GM19099 (cell line): Measurements from ENCODE around the gene ELOVL6.

Experiments used
- POLR2A ChIP-seq: IDR thresholded peaks from 3 replicates; pipeline ENCODE4 v1.6.1; 2011; ENCODE audit warnings: low read depth; ENCODE audit not compliant: insufficient read length; ENCODE audit errors: extremely low read depth

Gene ELOVL6

GRCh38 chr4:110042545-110043517 lies 155.6 kb downstream of the ELOVL6 start:
- TF ChIP-seq POLR2A: no peak

GRCh38 chr4:110041735-110042134 lies 156.7 kb downstream of the ELOVL6 start:
- no peak for TF ChIP-seq POLR2A

GRCh38 chr4:110034026-110034393 lies 164.4 kb downstream of the ELOVL6 start:
- TF ChIP-seq POLR2A: no peak

GRCh38 chr4:110033355-110034025 lies 164.9 kb downstream of the ELOVL6 start:
- no peak for TF ChIP-seq POLR2A

- TF ChIP-seq POLR2A: no peak
Observed at GRCh38 chr4:110032603-110033002, 165.8 kb downstream of the ELOVL6 start.

GRCh38 chr4:110025718-110026117 lies 172.7 kb downstream of the ELOVL6 start:
- no peak for TF ChIP-seq POLR2A

- no peak for TF ChIP-seq POLR2A
Observed at GRCh38 chr4:110025056-110025455, 173.4 kb downstream of the ELOVL6 start.

- no peak for TF ChIP-seq POLR2A
Observed at GRCh38 chr4:110022457-110022856, 176.0 kb downstream of the ELOVL6 start.

GRCh38 chr4:110020646-110021443 lies 177.6 kb downstream of the ELOVL6 start:
- TF ChIP-seq POLR2A: no peak

- TF ChIP-seq POLR2A: no peak
Observed at GRCh38 chr4:110020139-110020538, 178.3 kb downstream of the ELOVL6 start.

- TF ChIP-seq POLR2A: no peak
Observed at GRCh38 chr4:110019153-110019552, 179.3 kb downstream of the ELOVL6 start.

- no peak for TF ChIP-seq POLR2A
Observed at GRCh38 chr4:110014233-110014632, 184.2 kb downstream of the ELOVL6 start.

- no peak for TF ChIP-seq POLR2A
Observed at GRCh38 chr4:110012917-110013316, 185.5 kb downstream of the ELOVL6 start.

- TF ChIP-seq POLR2A: no peak
Observed at GRCh38 chr4:110010797-110011196, 187.6 kb downstream of the ELOVL6 start.

- no peak for TF ChIP-seq POLR2A
Observed at GRCh38 chr4:110009550-110009949, 188.9 kb downstream of the ELOVL6 start.

GRCh38 chr4:110008540-110008939 lies 189.9 kb downstream of the ELOVL6 start:
- TF ChIP-seq POLR2A: no peak

GRCh38 chr4:110007217-110007616 lies 191.2 kb downstream of the ELOVL6 start:
- no peak for TF ChIP-seq POLR2A
